Measurements from ENCODE around the gene NFAT5. TPM values are rescaled to one million over a fixed set of nuclear protein-coding genes. Genes with fewer than 3 reads are reported as not detected.
"Not testable (repeated sequence)": the region's sequence is repeated elsewhere in the genome, so short reads cannot be mapped to it uniquely, and the experiment has no call there.

NFAT5 gene
- polyA plus RNA-seq, 3 donors = 2.4 to 6.9 (median 2.5) TPM

DNA sequence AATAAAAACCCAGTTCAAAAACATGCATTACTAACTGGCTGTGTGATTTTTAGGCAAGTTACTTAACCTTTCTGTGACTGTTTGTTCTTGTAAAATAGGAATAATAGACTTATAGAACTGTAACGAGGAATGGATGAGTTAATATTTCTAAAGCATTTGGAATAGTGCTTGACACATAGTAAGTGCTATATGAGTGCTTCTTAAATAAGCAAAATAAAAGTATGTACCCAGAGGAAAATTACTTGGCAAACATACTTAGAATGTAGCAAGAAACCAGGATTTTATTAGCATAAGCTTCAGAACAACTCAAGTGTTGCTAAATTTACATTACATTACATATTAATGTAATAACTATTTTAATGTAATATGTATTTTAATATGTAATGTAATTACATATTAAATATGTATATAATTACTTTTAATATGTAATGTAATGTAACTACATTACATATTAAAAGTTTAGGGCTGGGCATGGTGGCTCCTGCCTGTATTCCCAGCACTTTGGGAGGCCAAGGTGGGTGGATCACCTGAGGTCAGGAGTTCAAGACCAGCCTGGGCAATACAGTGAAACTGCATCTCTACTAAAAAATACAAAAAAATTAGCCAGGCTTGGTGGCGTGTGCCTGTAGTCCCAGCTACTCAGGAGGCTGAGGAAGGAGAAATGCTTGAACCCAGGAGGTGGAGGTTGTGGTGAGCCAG is 14.2 kb downstream of the NFAT5 start:
- H3K36me3 ChIP-seq (replicated peaks in 1 of 2; ENCODE audit: control insufficient read depth in 1 of 2, insufficient read depth in 2 of 2, low read length in 2 of 2) = no peaks in the 10 kb centered on the region
- DNase-seq = no peak
- H3K4me2 ChIP-seq (replicated peaks; ENCODE audit: extremely low read depth, low read length, poor library complexity, severe bottlenecking) = no peak overlapping the region
- peaks cover 29% of the 10 kb centered on the region for H3K79me2 ChIP-seq (ENCODE audit: insufficient read depth, low read length)
- Mint-ChIP-seq H3K4me1 (no peaks in the 10 kb centered on the region), H3K36me3 (peaks cover 0 to 3% of the 10 kb centered on the region in 2 donors), H3K27me3 (ENCODE audit: low read depth in 3 of 3) (no peaks in the 10 kb centered on the region), H3K4me3 (no peak overlapping the region), H3K27ac (no peak overlapping the region), H3K9me3 (no peaks in the 10 kb centered on the region)
- intact Hi-C loops (cut with micrococcal nuclease) = loop anchor here in 1 of 2 donors (10.0 kb wide), 1 partner anchor 65 kb away; no protein-coding TSS in a partner anchor
- no peak overlapping the region for H3K27ac ChIP-seq (ENCODE audit: low read depth in 1 of 2, low read length in 2 of 2)
- H3K9ac ChIP-seq (ENCODE audit: insufficient read depth, low read length, poor library complexity, severe bottlenecking) = no peak overlapping the region
- no peak overlapping the region for H3K4me3 ChIP-seq (replicated peaks in 1 of 3; ENCODE audit: low read depth in 2 of 3, low read length in 3 of 3)
- no peaks in the 10 kb centered on the region for H3K27me3 ChIP-seq (ENCODE audit: control insufficient read depth in 2 of 2, insufficient read depth in 2 of 2, low read length in 2 of 2)
- no peaks in the 10 kb centered on the region for H3K9me3 ChIP-seq (replicated peaks in 1 of 2; ENCODE audit: control insufficient read depth in 1 of 2, insufficient read depth in 1 of 2, low read length in 2 of 2)
- TF ChIP-seq, protein P1, sequence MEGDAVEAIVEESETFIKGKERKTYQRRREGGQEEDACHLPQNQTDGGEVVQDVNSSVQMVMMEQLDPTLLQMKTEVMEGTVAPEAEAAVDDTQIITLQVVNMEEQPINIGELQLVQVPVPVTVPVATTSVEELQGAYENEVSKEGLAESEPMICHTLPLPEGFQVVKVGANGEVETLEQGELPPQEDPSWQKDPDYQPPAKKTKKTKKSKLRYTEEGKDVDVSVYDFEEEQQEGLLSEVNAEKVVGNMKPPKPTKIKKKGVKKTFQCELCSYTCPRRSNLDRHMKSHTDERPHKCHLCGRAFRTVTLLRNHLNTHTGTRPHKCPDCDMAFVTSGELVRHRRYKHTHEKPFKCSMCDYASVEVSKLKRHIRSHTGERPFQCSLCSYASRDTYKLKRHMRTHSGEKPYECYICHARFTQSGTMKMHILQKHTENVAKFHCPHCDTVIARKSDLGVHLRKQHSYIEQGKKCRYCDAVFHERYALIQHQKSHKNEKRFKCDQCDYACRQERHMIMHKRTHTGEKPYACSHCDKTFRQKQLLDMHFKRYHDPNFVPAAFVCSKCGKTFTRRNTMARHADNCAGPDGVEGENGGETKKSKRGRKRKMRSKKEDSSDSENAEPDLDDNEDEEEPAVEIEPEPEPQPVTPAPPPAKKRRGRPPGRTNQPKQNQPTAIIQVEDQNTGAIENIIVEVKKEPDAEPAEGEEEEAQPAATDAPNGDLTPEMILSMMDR (IDR thresholded peaks at IDR 0.05) = no peak
- H2AFZ ChIP-seq (ENCODE audit: insufficient read depth, low read depth, low read length, poor library complexity, severe bottlenecking) = no peak overlapping the region
- WGBS (ENCODE audit: insufficient coverage) = no CpG with 5 or more reads among the region's 2 CpGs
- H3K4me1 ChIP-seq (ENCODE audit: control insufficient read depth in 1 of 2, insufficient read depth in 2 of 2, low read length in 2 of 2) = no peaks in the 10 kb centered on the region
- H4K20me1 ChIP-seq (ENCODE audit: insufficient read depth, low read length) = peaks cover 92% of the 10 kb centered on the region

DNA sequence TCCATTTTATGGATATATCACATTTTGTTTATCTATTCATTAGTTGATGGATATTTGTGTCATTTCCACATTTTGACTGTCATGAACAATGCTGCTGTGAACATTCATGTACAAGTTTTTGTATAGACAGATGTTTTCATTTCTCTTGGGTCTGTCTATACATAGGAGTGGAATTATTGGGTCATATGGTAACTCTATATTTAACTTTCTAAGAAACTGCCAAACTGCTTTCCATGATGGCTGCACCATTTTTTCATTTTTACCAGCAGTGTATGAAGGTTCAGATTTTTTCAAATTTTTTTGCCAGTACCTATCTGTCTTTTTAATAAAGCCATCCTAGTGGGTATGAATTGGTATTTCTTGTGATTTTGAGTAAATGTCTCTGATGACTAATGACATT is 15.5 kb downstream of the NFAT5 start:
- H3K27me3 ChIP-seq (ENCODE audit: control insufficient read depth in 2 of 2, insufficient read depth in 2 of 2, low read length in 2 of 2) = no peaks in the 10 kb centered on the region
- no peak overlapping the region for H3K27ac ChIP-seq (ENCODE audit: low read depth in 1 of 2, low read length in 2 of 2)
- H3K79me2 ChIP-seq (ENCODE audit: insufficient read depth, low read length) = peaks cover 26% of the 10 kb centered on the region
- no peaks in the 10 kb centered on the region for H3K9me3 Mint-ChIP-seq
- H3K27me3 Mint-ChIP-seq (ENCODE audit: low read depth in 3 of 3) = no peaks in the 10 kb centered on the region
- H3K36me3 ChIP-seq (replicated peaks in 1 of 2; ENCODE audit: control insufficient read depth in 1 of 2, insufficient read depth in 2 of 2, low read length in 2 of 2) = no peaks in the 10 kb centered on the region
- no peak overlapping the region for H3K27ac Mint-ChIP-seq
- H3K4me3 ChIP-seq (replicated peaks in 1 of 3; ENCODE audit: low read depth in 2 of 3, low read length in 3 of 3) = no peak overlapping the region
- H3K4me2 ChIP-seq (replicated peaks; ENCODE audit: extremely low read depth, low read length, poor library complexity, severe bottlenecking) = no peak overlapping the region
- no peak overlapping the region for H2AFZ ChIP-seq (ENCODE audit: insufficient read depth, low read depth, low read length, poor library complexity, severe bottlenecking)
- no peak overlapping the region for H3K4me3 Mint-ChIP-seq
- no peaks in the 10 kb centered on the region for H3K4me1 Mint-ChIP-seq
- H3K4me1 ChIP-seq (ENCODE audit: control insufficient read depth in 1 of 2, insufficient read depth in 2 of 2, low read length in 2 of 2) = no peaks in the 10 kb centered on the region
- no peak overlapping the region for H3K9ac ChIP-seq (ENCODE audit: insufficient read depth, low read length, poor library complexity, severe bottlenecking)
- intact Hi-C loops (cut with micrococcal nuclease) = no loop called here
- H3K36me3 Mint-ChIP-seq = peaks cover 3 to 5% of the 10 kb centered on the region in 2 donors
- H4K20me1 ChIP-seq (ENCODE audit: insufficient read depth, low read length) = peaks cover 94% of the 10 kb centered on the region
- TF ChIP-seq, protein P1 (IDR thresholded peaks at IDR 0.05) = no peak
- no peaks in the 10 kb centered on the region for H3K9me3 ChIP-seq (replicated peaks in 1 of 2; ENCODE audit: control insufficient read depth in 1 of 2, insufficient read depth in 1 of 2, low read length in 2 of 2)
- no peak for DNase-seq

DNA sequence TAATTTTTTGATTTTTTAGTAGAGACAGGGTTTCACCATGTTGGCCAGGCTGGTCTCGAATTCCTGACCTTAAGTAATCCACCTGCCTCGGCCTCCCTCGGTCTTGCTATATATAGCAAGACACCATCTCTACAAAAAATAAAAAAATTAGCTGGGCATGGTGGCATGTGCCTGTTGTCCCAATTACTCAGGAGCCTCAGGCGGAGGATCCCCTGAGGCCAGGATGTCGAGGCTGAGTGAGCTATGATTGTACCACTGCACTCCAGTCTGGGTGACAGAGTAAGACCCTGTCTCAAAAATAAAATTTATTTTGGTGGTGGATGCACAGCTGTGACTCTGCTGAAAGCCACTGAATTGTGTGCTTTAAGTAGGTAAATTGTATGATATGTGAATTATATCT is 18.7 kb downstream of the NFAT5 start:
- H3K27me3 Mint-ChIP-seq (ENCODE audit: low read depth in 3 of 3); H2AFZ ChIP-seq (ENCODE audit: insufficient read depth, low read depth, low read length, poor library complexity, severe bottlenecking); H3K9me3 Mint-ChIP-seq; H3K9ac ChIP-seq (ENCODE audit: insufficient read depth, low read length, poor library complexity, severe bottlenecking); H3K4me1 Mint-ChIP-seq; DNase-seq; H3K36me3 ChIP-seq (replicated peaks in 1 of 2; ENCODE audit: control insufficient read depth in 1 of 2, insufficient read depth in 2 of 2, low read length in 2 of 2); H3K4me3 Mint-ChIP-seq; H3K4me2 ChIP-seq (replicated peaks; ENCODE audit: extremely low read depth, low read length, poor library complexity, severe bottlenecking); H3K27ac Mint-ChIP-seq; H3K9me3 ChIP-seq (replicated peaks in 1 of 2; ENCODE audit: control insufficient read depth in 1 of 2, insufficient read depth in 1 of 2, low read length in 2 of 2); intact Hi-C loops (cut with micrococcal nuclease); H3K27ac ChIP-seq (ENCODE audit: low read depth in 1 of 2, low read length in 2 of 2); H3K4me3 ChIP-seq (replicated peaks in 1 of 3; ENCODE audit: low read depth in 2 of 3, low read length in 3 of 3); H3K4me1 ChIP-seq (ENCODE audit: control insufficient read depth in 1 of 2, insufficient read depth in 2 of 2, low read length in 2 of 2); H3K27me3 ChIP-seq (ENCODE audit: control insufficient read depth in 2 of 2, insufficient read depth in 2 of 2, low read length in 2 of 2): not testable (repeated sequence)
- whole genome bisulfite sequencing (ENCODE audit: insufficient coverage) = 100% methylated on average over 2 of the region's 5 CpGs
- Histone ChIP-seq H4K20me1 (ENCODE audit: insufficient read depth, low read length) (peaks cover 95% of the 10 kb centered on the region), H3K79me2 (ENCODE audit: insufficient read depth, low read length) (peaks cover 22% of the 10 kb centered on the region)
- H3K36me3 Mint-ChIP-seq = peaks cover 3 to 13% of the 10 kb centered on the region in 2 donors

Data from CD14-positive monocyte (primary cell).